Stimulated activated CD4-positive, alpha-beta T cell treated with anti-CD3 and anti-CD28 coated beads, Interleukin-4, amount 100 ng/mL, for 4 hours (primary cell): ENCODE measurements around the gene CHD1.

ENCODE experiments used
- DNase-seq, 2 experiments: peaks; one replicate each; pipeline ENCODE4 v3.0.0-alpha.2; 2020

Gene CHD1

GRCh38 chr5:98804066-98804465, 124.7 kb downstream of the CHD1 start:
- no peak for DNase-seq
